ENCODE data around the gene NPIPB2.

DNA sequence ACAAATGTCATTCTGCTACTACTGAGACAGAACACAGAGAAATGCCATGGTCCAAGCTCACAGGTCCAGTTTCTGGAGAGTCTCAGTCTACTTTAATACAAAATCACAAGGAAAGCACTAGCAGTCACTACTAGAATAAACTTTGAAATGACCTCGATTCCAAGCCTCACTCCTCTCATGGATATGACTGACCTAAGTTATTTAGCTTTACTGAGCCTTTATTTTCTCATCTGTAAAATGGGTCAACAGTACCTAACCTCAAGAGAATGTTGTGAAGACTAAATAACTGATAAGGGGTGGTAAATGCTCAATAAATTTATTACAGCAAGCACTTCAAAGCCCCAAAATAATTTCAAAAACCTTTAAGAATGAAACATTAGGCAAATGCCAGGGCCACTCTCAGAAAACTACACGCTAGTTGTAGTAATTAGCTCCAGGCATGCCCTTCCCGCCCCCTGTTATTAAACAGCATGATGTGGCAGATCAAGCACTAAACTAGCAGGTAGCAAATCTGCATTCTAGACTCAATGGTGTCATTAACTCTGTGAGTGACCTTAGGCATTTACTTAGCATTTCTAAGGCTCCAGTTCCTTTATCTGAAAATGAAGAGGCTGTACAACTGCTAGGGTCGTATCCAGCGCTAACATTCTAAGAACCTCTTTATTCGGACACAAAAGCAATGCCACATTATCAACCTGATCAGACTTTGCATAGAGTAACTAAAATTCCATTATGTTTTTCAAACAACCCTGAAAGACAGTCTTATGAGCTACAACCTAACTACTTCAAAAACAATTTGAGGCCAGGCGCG lies 34.5 kb downstream of the NPIPB2 start:
- TF ChIP-seq TCF12 (IDR thresholded peaks at IDR 0.05; ENCODE audit: low read depth) (no peak), YY1 (IDR thresholded peaks at IDR 0.05; ENCODE audit: low read depth) (no peak), CREB1 (IDR thresholded peaks at IDR 0.05; ENCODE audit: low read depth) (no peak), ZBTB7A (IDR thresholded peaks at IDR 0.05; ENCODE audit: low read depth) (no peak), RAD21 (IDR thresholded peaks at IDR 0.05; ENCODE audit: low read depth) (no peak), TAF1 (IDR thresholded peaks at IDR 0.05; ENCODE audit: low read depth) (no peak), CEBPB (IDR thresholded peaks at IDR 0.05) (no peak), FOXM1 (IDR thresholded peaks at IDR 0.05; ENCODE audit: borderline replicate concordance, low read depth) (no peak), NFIC (IDR thresholded peaks at IDR 0.05) (no peak)
- TF ChIP-seq, protein P1, sequence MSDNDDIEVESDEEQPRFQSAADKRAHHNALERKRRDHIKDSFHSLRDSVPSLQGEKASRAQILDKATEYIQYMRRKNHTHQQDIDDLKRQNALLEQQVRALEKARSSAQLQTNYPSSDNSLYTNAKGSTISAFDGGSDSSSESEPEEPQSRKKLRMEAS (IDR thresholded peaks at IDR 0.05): no peak
- TF ChIP-seq, protein P2, sequence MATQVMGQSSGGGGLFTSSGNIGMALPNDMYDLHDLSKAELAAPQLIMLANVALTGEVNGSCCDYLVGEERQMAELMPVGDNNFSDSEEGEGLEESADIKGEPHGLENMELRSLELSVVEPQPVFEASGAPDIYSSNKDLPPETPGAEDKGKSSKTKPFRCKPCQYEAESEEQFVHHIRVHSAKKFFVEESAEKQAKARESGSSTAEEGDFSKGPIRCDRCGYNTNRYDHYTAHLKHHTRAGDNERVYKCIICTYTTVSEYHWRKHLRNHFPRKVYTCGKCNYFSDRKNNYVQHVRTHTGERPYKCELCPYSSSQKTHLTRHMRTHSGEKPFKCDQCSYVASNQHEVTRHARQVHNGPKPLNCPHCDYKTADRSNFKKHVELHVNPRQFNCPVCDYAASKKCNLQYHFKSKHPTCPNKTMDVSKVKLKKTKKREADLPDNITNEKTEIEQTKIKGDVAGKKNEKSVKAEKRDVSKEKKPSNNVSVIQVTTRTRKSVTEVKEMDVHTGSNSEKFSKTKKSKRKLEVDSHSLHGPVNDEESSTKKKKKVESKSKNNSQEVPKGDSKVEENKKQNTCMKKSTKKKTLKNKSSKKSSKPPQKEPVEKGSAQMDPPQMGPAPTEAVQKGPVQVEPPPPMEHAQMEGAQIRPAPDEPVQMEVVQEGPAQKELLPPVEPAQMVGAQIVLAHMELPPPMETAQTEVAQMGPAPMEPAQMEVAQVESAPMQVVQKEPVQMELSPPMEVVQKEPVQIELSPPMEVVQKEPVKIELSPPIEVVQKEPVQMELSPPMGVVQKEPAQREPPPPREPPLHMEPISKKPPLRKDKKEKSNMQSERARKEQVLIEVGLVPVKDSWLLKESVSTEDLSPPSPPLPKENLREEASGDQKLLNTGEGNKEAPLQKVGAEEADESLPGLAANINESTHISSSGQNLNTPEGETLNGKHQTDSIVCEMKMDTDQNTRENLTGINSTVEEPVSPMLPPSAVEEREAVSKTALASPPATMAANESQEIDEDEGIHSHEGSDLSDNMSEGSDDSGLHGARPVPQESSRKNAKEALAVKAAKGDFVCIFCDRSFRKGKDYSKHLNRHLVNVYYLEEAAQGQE (IDR thresholded peaks at IDR 0.05; ENCODE audit: low read depth): no peak
